Peyer's patch (tissue), 4 donors: ENCODE data around the gene RIMBP2.

Experiments
- POLR2A ChIP-seq, 2 donors: fragments of 450-650 bp; IDR thresholded peaks; one replicate each; pipeline ENCODE4 v1.5.1; 2017; ENCODE audit warnings: antibody characterized with exemption in 2 of 2, mild to moderate bottlenecking in 2 of 2, moderate library complexity in 2 of 2
- TF ChIP-seq, protein P1 (sequence below), 6 experiments: fragments of 450-650 bp in 4 of 6; fragments of 200-600 bp in 2 of 6; sonication (generic) in 1 of 6; IDR thresholded peaks; one replicate each; pipeline ENCODE4 v1.5.1; 2017 to 2019; ENCODE audit warnings: antibody characterized with exemption in 6 of 6, mild to moderate bottlenecking in 3 of 6, moderate library complexity in 1 of 6

- TF ChIP-seq, protein P1, sequence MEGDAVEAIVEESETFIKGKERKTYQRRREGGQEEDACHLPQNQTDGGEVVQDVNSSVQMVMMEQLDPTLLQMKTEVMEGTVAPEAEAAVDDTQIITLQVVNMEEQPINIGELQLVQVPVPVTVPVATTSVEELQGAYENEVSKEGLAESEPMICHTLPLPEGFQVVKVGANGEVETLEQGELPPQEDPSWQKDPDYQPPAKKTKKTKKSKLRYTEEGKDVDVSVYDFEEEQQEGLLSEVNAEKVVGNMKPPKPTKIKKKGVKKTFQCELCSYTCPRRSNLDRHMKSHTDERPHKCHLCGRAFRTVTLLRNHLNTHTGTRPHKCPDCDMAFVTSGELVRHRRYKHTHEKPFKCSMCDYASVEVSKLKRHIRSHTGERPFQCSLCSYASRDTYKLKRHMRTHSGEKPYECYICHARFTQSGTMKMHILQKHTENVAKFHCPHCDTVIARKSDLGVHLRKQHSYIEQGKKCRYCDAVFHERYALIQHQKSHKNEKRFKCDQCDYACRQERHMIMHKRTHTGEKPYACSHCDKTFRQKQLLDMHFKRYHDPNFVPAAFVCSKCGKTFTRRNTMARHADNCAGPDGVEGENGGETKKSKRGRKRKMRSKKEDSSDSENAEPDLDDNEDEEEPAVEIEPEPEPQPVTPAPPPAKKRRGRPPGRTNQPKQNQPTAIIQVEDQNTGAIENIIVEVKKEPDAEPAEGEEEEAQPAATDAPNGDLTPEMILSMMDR (IDR thresholded peaks at IDR 0.05) = no peak
- no peak for TF ChIP-seq POLR2A (IDR thresholded peaks at IDR 0.05)
These were observed 198.5 kb downstream of the RIMBP2 start for GRCh38 chr12:130517588-130517987.
